Stimulated activated CD4-positive, alpha-beta T cell treated with anti-CD3 and anti-CD28 coated beads, Interleukin-12 subunit alpha, Interleukin-12 subunit beta, amount 100 ng/mL, for 4 hours (primary cell): Measurements from ENCODE around the gene PIK3C2G.

Source experiments
- DNase-seq: peaks from one replicate; pipeline ENCODE4 v3.0.0-alpha.2; 2020

Gene PIK3C2G

DNA sequence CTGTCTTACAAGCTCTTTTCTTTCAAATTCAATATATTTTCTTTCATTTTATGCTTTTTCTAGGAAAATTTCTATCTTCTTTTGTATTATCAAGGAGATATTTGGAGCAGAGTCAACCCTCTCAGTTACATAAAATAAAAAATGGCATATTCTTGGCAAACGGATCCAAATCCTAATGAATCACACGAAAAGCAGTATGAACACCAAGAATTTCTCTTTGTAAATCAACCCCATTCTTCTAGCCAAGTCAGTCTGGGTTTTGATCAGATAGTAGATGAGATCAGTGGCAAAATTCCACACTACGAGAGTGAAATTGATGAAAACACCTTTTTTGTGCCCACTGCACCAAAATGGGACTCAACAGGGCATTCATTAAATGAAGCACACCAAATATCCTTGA, 20.6 kb downstream of the PIK3C2G start:
- no peak for DNase-seq

DNA sequence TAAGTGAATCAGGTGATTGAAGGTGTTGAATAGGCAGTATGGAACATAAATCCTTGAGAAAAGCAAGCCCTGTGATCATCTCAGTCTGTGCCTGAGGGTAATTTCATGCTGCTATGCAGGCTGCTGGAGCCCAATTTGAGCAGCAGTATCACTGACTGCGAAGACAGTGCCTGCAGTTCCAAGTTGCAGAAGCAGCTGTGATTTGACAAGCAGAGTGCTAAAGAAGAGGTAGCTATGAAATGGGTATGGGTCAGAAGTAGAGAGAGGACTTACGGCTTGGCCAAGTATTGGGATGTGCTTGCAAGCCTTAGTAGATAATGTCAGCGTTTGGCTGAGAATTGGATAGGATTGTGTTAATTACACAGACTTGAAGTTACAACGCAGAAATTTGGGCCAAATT, 22.5 kb downstream of the PIK3C2G start:
- DNase-seq, result no peak

DNA sequence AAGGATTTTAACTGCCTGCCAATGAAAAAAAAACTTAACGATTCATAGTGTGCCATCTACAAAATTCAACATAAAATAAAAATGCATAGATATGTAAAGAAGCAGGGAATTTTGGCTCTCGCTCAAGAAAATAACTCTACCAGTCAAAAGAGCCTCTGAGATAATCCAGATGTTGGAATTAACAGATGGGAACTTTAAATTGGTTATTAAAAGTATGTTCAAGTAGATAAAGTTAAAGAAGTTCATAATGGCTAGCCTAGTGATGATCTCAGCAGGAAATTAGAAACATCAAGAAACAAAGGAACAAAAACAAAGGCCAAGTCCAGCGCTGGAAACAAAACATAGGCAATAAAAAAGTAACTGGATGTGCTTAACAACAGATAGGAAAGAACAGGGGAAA, 23.1 kb downstream of the PIK3C2G start:
- DNase-seq, result no peak

DNA sequence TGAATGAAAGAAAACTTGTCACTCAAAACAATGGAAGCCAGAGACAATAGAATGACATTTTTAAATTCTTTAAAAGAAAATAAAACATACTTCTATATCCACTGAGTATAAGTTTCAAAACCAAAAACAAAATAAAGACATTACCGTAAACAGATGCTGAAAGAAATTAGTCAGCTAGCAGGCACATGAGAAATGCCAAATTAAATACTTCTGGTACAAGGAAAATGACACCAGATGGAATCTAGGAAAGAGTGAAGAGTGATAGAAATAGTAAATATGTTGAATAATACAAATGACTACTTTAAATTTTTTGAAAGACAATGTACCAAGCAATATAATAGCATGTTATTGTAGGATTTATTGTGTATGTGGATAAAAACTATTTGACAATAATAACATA, 23.8 kb downstream of the PIK3C2G start:
- DNase-seq, result no peak

DNA sequence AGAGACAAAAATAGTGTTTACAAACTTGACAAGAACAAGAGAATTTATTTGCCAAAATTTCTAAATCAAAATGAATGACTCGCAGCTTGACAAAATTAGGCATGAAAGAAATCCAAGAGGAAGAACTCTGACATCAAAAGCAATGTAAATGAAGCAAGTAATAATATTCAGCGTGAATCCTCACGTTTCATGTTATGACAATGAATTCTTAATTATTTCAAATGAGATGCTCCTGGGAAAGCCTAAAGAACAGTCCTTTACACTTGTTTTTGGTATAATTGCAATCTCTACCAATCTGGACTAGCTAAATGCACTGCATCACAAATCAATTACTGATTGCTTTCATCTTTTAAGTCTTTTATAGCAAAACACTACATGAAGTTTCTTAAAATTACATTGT, 29.1 kb downstream of the PIK3C2G start:
- DNase-seq, result no peak

DNA sequence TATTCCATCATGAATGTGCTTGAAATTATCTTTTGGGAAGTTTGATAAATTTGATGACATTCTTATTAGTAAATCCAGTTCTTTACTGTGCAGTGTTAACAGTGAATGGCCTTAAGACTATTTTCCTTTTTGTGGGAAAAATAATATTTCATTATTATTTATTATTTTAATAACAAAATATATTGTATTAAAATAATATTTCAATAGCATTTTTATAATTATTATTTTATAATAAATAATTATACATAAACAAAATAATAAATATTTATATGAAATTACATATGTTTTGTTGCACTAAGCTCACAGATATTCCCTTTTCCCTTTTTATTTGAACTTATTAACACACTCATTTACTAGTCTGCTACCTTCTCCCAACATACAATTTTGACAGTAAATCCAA, 33.6 kb downstream of the PIK3C2G start:
- DNase-seq, result no peak

DNA sequence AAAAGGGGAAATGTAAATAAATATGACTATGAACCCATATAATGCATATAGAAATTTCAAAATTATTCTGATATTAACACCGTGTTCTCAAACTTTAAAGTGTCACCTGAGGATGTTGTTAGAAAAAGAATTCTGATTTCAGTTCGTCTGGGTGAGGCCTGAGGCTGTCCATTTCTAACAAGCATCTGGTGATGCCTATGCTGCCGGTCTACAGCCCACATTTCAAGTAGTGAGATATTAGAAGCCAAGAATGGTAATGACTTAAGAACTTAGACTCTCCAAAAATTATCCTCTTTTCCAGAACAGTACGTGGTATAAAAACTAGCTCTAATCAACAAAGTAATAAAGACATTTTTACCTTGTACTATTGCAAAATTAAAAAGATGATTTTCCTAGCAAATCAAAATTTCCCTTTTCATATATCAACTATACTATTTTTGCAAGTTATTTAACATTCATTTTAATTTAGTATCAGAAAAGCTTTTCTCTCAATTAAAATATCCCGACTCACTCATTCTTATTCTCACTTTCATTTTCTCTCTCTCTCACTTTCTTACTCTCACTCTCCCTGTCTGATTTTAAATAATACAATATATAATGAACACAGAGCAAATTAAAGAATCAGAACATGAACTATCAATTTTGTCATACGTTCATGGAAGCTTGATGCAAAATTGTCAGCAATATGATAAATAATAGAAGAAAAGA, 35.0 kb downstream of the PIK3C2G start:
- DNase-seq, result no peak

DNA sequence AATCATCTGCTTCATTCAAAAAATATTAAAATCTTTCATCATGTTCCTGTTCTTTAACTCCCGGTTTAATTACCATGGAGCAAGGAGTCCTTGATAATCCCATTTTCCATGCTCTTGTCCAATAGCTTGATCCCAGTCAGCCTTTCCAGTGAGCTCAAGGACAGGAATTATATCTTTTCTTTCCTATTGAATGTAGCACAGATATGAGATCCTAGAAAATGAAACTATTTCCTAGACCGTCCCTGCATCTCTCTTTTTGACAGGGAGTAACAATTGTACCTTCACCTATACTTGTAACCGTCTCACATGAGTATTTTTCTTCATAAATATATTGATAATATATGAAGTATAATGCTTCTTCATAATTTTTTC, 35.6 kb downstream of the PIK3C2G start:
- DNase-seq, result no peak

DNA sequence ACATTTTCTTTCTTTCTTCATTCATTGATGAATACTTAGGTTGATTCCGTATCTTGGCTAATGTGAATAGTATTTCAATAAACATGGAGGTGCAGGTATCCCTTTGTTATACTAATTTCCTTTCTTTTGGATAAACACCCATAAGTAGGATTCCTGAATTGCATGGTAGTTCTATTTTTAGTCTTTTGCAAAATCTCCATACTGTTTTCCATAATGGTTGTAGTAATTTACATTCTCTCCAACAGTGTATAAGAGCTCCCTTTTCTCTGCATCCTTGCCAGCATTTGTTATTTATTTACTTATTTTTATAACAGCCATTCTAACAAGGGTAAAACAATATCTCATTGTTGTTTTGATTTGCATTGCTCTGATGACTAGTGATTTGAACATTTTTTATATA, 36.6 kb downstream of the PIK3C2G start:
- DNase-seq, result no peak

DNA sequence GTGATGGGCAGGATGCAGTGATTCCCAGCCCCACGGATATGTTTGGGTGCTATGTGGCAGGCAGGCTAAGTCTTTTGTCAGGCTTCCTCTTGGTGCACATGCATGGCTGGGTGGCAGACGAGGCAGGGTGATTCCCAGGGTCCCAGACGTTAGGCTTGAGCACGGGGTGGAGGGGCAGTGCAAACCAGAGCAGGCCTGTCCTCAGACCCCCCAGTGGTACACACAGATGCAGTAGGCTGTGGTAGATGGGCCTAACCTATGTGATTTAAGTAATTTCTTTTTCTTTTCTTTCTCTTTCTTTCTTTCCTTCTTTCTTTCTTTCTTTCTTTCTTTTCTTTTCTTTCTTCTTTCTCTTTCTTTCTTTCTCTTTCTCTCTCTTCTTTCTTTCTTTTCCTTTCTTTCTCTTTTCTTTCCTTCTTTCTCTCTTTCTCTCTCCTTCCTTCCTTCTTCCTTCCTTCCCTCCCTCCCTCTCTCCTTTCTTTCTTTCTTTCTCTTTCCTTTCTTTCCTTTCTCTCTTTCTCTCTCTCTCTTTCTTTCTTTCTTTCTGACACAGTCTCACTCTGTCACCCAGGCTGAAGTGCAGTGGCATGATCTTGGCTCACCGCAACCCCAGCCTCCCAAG, 41.6 kb downstream of the PIK3C2G start:
- DNase-seq, result no peak

DNA sequence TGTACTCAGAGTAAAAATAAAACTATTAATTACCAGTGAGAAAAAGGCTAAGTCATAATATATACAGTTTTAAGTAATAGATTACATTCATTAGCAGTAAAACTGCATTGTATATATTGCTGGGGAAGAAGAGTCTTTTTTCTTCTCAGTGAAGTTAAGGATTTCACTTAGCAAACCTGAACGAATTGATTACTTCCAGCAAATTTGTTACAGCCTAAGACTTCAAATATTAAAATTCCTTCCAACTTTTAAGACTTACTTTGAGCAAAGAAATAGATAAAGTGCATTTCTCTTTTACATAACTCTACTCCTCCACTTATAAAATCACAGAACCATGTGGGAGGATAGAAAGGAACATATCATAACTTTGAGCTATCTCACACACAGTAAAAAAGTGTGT, 43.3 kb downstream of the PIK3C2G start:
- DNase-seq, result no peak

DNA sequence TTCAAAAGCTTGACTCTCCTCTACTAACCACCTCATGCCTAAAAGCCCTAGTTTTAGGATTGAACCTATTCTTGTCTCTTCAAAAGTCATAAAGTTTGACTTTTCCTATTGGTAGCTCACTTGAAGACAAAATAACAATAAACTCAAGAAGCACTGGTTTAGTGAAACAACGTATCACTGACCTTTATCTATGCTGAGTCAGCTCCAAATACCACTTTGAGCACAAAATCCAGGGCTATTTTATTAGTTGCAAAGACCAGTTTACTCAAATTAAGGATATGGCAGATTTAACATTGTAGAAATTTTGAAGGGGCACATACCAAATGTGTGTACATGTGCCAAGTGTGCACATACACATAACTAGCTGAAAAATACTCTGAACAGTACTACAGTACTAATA, 45.0 kb downstream of the PIK3C2G start:
- DNase-seq, result no peak

DNA sequence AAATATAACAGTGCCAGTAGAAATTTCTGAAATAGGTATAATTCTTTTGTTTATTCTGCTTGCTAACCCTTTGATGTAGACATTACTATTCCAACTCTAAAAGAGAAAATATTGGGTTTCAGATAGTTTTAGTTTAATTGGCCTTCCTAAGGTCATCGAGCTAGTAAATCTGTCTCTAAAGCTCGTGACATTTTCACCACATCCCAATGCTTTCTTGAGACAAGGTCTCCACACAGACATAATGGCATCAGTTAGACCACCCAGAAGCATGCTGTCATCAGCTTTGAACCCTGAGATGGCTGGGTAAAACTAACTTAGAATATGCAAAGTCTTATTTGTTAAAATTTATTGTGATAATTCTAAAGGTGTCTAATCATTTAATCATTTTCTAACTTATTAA, 52.0 kb downstream of the PIK3C2G start:
- DNase-seq, result no peak

DNA sequence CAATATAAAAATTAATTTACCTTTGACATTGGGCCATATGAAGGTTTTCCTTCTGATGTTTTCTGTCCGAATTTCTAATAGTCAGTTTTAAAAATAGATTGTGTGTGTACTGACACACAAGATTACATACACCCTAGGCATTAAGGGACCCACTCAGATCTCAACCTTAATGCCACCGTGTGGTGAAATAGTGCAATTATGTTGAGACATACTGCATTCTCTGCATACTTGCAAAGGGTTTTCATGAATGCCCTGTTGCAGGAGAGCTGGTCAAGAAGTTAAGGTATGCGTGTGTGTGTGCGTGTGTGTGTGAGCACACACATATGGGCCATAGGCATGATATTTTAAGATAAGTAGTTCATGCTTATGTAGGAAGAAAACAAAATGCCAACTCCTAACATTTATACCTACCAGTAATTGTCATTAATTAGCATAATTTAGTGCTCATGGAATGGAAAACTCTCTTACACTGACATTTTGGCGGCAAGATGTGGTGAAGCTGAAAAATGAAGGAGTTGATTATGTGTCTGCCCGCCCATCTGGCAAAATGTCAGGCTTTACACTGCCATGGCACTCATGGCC, 58.8 kb downstream of the PIK3C2G start:
- no peak for DNase-seq

DNA sequence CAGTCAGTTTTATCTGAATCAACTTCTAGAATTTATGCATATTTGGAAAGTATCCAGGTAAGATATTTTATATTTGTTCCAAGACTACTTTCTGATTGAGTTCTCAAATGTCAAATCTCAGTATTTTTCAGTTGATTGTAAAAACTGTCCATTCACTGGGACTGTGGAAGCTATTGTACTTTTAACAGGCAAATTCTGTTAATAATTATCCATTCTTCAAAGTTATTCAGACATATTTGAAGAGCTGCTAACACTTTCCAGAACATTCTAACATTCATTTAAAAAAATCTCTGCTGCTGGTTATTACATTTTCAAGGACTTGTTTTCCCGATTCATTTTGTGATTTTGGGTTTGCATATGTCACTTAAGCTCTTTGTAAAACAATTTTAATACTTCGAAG, 59.7 kb downstream of the PIK3C2G start:
- DNase-seq, result no peak

DNA sequence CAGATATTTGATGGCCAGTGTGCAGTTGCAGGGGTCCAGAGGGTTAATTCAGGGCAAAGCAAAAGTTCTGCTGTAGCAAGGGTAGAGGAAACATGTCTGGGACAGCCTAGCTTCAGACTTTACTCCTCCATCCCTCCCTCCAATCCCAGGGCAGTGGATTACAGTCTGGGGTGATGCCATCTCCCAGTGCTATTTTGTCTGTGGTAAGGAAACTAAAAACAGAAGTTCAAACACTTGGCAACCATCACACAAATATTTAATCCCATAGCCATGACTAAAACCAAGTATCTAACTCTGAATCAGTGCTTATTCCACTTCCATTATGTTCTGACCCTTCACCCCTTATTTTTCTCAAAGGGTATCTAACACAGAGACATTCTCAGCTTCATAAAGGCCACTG, 61.8 kb downstream of the PIK3C2G start:
- no peak for DNase-seq

DNA sequence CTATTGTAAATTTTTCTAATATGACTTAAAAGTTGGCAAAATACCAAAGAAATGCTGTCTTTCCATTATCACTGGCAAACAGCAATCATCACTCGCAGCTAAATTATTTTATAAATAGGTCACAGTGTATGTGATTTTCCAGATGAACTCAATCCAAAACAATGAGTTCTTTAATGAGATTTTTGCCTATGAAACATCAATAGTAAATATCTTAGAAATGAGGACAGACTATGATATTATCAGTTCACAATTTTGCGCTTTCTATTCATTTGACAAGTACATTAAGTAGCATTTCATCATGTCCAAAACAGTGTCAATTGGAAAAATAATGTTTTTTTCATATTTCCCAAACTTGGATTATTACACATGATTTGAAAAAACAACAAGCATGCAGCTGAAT, 65.7 kb downstream of the PIK3C2G start:
- DNase-seq, result no peak

DNA sequence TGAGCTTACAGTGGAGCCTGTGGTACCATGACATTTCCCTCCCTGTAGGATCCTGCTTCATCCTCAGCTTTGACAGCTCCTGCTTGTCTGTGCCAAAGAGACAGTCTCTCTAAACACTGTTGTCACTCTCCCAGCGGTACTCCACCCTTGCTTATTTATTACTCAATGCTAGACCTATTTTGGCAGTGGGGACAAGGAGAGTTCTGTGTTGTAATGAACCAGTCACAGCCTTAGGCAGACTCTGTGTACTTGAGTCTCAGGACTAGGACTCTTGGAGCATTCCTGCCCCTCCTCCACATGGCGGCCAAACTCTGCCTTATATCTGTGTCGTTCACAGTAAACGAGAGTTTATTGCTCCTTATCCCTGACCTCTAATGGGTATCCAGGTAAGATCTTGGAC, 70.9 kb downstream of the PIK3C2G start:
- no peak for DNase-seq

DNA sequence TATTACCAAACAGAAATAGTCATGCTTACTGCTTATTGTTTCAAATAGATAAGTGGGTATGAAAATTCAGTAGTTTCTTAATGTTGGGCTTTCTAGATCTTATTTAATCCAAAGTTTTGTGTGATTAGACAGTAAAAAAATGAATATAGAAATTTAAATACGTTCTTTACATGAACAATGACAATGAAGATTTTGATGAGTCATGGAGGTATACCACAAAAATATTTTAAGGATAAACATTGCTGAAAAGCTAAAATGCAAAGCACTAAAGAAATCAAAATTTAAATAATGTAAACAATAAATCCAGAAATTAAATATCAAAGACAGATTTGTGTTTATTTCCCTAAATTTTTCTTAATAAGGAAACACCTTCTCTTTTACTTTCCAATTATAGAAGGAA, 78.3 kb downstream of the PIK3C2G start:
- DNase-seq, result no peak

DNA sequence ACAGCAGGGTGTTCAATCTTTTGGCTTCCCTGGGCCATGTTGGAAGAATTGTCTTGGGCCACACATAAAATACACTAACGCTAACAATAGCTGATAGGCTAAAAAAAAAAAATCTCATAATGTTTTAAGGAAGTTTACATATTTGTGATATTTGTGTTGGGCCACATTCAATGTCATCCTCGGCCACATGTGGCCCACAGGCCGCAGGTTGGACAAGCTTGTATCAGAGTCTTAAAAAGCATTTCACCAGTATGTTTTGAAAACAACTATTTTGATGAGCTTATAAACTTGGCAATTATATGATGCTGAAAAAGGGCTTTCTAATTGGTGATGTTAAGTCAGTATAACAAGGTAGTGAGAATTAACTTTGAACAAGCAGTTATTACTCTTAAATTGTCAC, 78.9 kb downstream of the PIK3C2G start:
- no peak for DNase-seq

DNA sequence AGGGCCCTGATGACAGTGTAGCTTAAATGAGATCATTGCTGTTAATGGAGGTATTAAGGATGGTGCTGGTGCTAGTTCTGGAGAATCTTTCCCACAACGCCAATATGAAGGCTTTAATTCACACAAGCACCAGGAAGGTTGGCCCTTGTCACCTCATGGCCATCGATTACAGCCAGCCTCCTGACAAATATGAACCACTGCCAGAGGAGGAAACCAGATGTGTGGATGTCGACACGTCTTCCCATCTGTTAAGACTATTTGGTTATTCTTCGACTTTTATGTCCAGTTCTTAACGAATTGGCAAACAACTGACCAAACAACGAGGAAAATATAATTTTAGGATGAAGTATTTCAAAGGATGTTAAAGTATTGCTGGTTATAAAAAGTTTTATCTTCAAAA, 79.5 kb downstream of the PIK3C2G start:
- no peak for DNase-seq

DNA sequence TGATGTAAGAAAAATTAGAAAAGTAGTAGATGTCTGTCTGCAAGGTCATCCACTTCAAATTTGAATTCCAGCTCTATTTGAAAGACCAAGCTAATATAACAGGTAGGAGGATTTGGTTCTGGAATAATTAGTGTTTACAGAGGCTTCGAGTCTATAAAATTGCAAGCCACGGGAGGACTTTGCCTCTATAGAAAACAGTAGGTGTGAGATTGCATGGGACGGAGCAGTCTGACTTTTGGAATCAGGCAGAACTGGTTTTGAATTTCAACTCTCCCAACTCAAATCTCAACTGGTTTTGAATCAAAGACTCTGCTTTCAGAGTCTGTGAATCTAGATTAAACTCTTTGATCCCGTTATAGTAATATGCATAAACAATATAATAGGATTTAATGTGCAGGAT, 82.4 kb downstream of the PIK3C2G start:
- no peak for DNase-seq

DNA sequence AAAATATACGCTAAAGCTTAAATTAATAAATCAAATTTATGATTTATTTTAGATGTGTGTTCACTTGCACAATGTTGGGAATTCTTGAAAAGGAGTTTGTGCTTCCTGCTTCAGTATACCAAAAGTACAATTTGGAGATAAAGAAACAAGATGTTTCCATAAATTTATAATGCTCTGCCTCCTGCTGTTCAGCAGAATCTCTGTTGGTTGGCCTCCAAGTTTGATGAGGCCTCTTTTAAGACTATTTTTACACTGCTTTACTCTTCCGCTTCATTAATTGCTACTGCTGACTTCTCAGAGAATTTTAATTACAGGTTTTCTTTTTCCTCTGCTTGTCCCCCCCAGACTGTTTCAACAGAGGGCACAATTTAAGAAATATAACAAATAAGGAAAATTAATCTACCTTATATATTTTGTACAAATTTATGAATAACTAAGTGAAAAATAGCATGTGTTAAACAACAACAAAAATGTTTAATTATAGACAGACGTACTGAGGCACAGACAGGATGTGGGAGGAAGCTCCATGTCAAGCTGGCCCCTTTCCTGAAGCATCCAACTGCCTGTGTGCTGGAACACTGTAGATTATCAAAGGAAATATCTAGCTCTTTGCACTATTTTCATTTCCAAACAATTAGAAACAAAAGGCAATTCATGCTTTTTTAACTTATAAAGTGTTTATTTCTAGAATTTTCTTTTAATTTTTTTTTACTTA, 83.9 kb downstream of the PIK3C2G start:
- DNase-seq, result no peak

DNA sequence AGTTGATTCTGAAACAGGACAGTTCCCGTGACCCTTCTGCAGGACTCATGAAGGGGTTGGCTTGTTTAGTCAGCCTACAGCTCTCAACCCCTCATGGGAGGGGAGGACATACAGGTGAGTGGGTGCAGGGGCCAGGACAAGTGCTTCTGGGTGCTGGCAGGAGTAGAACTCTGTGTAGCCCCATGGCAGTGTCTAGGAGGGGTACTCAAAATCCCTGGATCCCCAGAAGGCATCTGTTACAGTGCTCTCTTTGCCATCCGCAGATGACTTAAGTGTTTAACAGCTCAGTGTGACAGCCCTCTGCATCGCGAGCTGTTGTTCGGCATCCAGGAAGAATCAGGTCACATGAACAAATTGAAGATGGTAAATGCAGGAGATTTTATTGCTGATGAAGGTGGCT, 91.0 kb downstream of the PIK3C2G start:
- DNase-seq, result no peak
